Neural progenitor cell (in vitro differentiated cells): ENCODE measurements around the gene CDKL5. TPM values are rescaled to one million over a fixed set of nuclear protein-coding genes. Genes with fewer than 3 reads are reported as not detected.

Experiments used
- DNase-seq: peaks from one replicate; pipeline ENCODE4 v3.0.0-alpha.2; 2016; ENCODE audit warnings: low spot score
- H2AFZ ChIP-seq: fragments of 200-600 bp; sonication (generic); replicated peaks from 2 replicates; pipeline ENCODE4 v1.6.1; 2016; ENCODE audit warnings: antibody characterized with exemption
- H3F3A ChIP-seq: fragments of 200-600 bp; sonication (generic); 2 replicates; pipeline ENCODE4 v1.6.1; 2016; ENCODE audit warnings: antibody characterized with exemption, low read depth
- H3K27ac ChIP-seq: fragments of 200-600 bp; sonication (generic); 2 replicates; pipeline ENCODE4 v1.5.1; 2016; ENCODE audit warnings: mild to moderate bottlenecking
- H3K27me3 ChIP-seq: fragments of 200-600 bp; sonication (generic); 2 replicates; pipeline ENCODE4 v1.6.1; 2016; ENCODE audit warnings: mild to moderate bottlenecking, moderate library complexity
- H3K36me3 ChIP-seq: fragments of 200-600 bp; sonication (generic); 2 replicates; pipeline ENCODE4 v1.5.1; 2016
- H3K4me1 ChIP-seq: fragments of 200-600 bp; sonication (generic); 2 replicates; pipeline ENCODE4 v1.6.1; 2016; ENCODE audit warnings: mixed run types
- H3K4me2 ChIP-seq: fragments of 200-600 bp; sonication (generic); 2 replicates; pipeline ENCODE4 v1.6.1; 2016
- H3K4me3 ChIP-seq: fragments of 200-600 bp; sonication (generic); 2 replicates; pipeline ENCODE4 v1.5.1; 2016
- H3K79me2 ChIP-seq: fragments of 200-600 bp; sonication (generic); 2 replicates; pipeline ENCODE4 v1.6.1; 2016; ENCODE audit warnings: low read depth
- H3K9ac ChIP-seq: fragments of 200-600 bp; sonication (generic); 2 replicates; pipeline ENCODE4 v1.6.1; 2016
- H3K9me3 ChIP-seq: fragments of 200-600 bp; sonication (generic); 2 replicates; pipeline ENCODE4 v1.5.1; 2016; ENCODE audit warnings: low read depth
- H4K20me1 ChIP-seq: fragments of 200-600 bp; sonication (generic); 2 replicates; pipeline ENCODE4 v1.6.1; 2016; ENCODE audit warnings: low read depth
- H3K27ac Mint-ChIP-seq: 3 replicates; pipeline ENCODE4 v1.8.0; 2021; ENCODE audit warnings: mixed read lengths
- H3K27me3 Mint-ChIP-seq: 2 replicates; pipeline ENCODE4 v1.8.0; 2022; ENCODE audit warnings: low read depth, mild to moderate bottlenecking, inconsistent platforms, moderate library complexity, mixed read lengths; ENCODE audit not compliant: insufficient read depth
- H3K36me3 Mint-ChIP-seq: 3 replicates; pipeline ENCODE4 v1.8.0; 2021; ENCODE audit warnings: mixed read lengths
- H3K4me1 Mint-ChIP-seq: 3 replicates; pipeline ENCODE4 v1.8.0; 2021; ENCODE audit warnings: mixed read lengths
- H3K4me3 Mint-ChIP-seq: 3 replicates; pipeline ENCODE4 v1.8.0; 2021; ENCODE audit warnings: mild to moderate bottlenecking, moderate library complexity, mixed read lengths
- H3K9me3 Mint-ChIP-seq: 3 replicates; pipeline ENCODE4 v1.8.0; 2020; ENCODE audit warnings: mixed read lengths
- EZH2 ChIP-seq: fragments of 200-600 bp; sonication (generic); IDR thresholded peaks from 2 replicates; pipeline ENCODE4 v1.6.1; 2017; ENCODE audit warnings: antibody characterized with exemption, mild to moderate bottlenecking, moderate library complexity
- EZH2phosphoT487 ChIP-seq: fragments of 200-600 bp; sonication (generic); IDR thresholded peaks from 2 replicates; pipeline ENCODE4 v1.6.1; 2017; ENCODE audit warnings: antibody characterized with exemption
- total RNA-seq: library from RNA; depleted of rRNA; stranded (reverse); fragments of >200 nt; gene quantifications from 2 replicates; pipeline ENCODE4 v1.2.3, GENCODE V29; 2015; ENCODE audit warnings: low replicate concordance
- TF ChIP-seq, protein P1 (sequence below): fragments of 200-600 bp; sonication (generic); IDR thresholded peaks from 2 replicates; pipeline ENCODE4 v1.5.1; 2017; ENCODE audit warnings: antibody characterized with exemption, mild to moderate bottlenecking

Gene CDKL5
- total RNA-seq, 1 donor from 2014 or later: 8.6 TPM

DNA sequence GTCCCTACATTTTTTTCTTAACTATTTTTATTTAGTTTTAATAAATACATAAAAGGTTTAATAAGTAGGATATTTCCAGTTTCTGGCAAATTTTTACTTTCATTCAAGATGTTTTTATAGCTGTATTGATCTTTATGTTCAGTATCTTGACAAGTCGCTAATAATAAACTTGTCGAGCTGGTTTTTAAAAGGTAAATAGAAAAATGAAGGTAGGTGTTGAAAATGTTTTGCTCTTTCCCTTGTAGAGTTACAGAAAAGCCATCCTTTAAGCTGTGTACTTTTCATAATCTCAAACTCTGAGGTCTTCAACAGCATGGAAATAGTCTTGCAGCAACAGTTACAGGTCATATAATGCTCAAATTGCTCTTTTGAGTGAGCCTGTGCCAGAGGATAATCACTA lies 193.9 kb downstream of the CDKL5 start:
- Histone ChIP-seq H3F3A (no peaks in the 10 kb centered on the region), H3K4me1 (no peaks in the 10 kb centered on the region), H3K36me3 (no peaks in the 10 kb centered on the region), H3K27me3 (no peaks in the 10 kb centered on the region), H3K4me3 (no peak overlapping the region), H3K9ac (no peak overlapping the region), H3K4me2 (no peak overlapping the region), H2AFZ (no peak overlapping the region), H3K79me2 (no peaks in the 10 kb centered on the region), H4K20me1 (no peaks in the 10 kb centered on the region), H3K9me3 (no peaks in the 10 kb centered on the region), H3K27ac (no peak overlapping the region)
- no peak for DNase-seq
- H3K27ac Mint-ChIP-seq: no peak overlapping the region
- H3K4me1 Mint-ChIP-seq: peaks cover 16% of the 10 kb centered on the region
- H3K4me3 Mint-ChIP-seq: no peak overlapping the region
- peaks cover 2% of the 10 kb centered on the region for H3K9me3 Mint-ChIP-seq
- TF ChIP-seq EZH2: no peak
- TF ChIP-seq EZH2phosphoT487: no peak
- TF ChIP-seq, protein P1, sequence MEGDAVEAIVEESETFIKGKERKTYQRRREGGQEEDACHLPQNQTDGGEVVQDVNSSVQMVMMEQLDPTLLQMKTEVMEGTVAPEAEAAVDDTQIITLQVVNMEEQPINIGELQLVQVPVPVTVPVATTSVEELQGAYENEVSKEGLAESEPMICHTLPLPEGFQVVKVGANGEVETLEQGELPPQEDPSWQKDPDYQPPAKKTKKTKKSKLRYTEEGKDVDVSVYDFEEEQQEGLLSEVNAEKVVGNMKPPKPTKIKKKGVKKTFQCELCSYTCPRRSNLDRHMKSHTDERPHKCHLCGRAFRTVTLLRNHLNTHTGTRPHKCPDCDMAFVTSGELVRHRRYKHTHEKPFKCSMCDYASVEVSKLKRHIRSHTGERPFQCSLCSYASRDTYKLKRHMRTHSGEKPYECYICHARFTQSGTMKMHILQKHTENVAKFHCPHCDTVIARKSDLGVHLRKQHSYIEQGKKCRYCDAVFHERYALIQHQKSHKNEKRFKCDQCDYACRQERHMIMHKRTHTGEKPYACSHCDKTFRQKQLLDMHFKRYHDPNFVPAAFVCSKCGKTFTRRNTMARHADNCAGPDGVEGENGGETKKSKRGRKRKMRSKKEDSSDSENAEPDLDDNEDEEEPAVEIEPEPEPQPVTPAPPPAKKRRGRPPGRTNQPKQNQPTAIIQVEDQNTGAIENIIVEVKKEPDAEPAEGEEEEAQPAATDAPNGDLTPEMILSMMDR: no peak
- no peaks in the 10 kb centered on the region for H3K36me3 Mint-ChIP-seq
- H3K27me3 Mint-ChIP-seq: no peaks in the 10 kb centered on the region

DNA sequence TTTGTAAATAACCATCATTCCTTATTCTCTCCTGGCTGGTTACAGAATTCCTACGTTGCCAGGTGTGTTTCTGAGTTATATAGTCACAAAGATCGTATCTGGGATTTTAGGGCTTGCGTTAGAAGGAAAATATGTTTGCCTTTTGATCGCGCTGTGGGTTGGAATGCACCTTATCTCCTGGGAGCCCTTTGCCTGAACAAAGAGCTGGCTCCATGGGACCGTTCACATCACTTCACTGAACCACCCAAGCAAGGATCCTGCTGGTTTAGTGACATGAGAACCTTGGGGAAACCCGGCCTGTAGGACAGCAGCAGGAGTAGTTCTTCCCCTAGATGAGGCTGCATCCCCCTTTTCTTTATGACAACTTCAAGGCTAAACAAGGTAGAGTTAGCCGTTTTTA lies 194.9 kb downstream of the CDKL5 start:
- Mint-ChIP-seq H3K27ac (no peak overlapping the region), H3K9me3 (peaks cover 2% of the 10 kb centered on the region), H3K4me1 (peaks cover 16% of the 10 kb centered on the region), H3K36me3 (no peaks in the 10 kb centered on the region), H3K27me3 (no peaks in the 10 kb centered on the region), H3K4me3 (no peak overlapping the region)
- Histone ChIP-seq H2AFZ (no peak overlapping the region), H3K27me3 (no peaks in the 10 kb centered on the region), H3K9me3 (no peaks in the 10 kb centered on the region), H3F3A (no peaks in the 10 kb centered on the region), H3K4me1 (no peaks in the 10 kb centered on the region), H4K20me1 (no peaks in the 10 kb centered on the region), H3K4me2 (no peak overlapping the region), H3K27ac (no peak overlapping the region), H3K4me3 (no peak overlapping the region), H3K36me3 (no peaks in the 10 kb centered on the region), H3K9ac (no peak overlapping the region), H3K79me2 (no peaks in the 10 kb centered on the region)
- TF ChIP-seq EZH2 (no peak), EZH2phosphoT487 (no peak)
- TF ChIP-seq, protein P1: no peak
- peak; percentile 33 for DNase-seq

DNA sequence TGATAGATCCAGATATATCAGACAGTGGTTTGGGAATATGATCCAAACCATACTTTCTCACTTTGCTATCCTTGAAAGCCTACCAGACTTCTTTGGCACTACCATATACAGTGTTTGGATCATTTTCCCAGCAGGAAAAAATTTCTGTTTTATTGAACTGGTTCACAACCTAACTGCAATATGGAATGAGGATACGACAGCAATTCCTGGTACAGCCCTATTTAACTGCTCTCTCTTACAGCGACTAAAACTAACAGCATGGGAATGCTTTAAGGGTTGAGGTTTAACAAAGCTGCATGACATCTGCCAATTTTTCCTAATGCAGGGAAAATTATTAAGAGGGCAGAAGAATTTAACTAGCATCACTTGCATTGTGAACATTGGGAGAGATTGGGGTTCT lies 199.2 kb downstream of the CDKL5 start:
- Histone ChIP-seq H3K4me3 (no peak overlapping the region), H4K20me1 (no peaks in the 10 kb centered on the region), H3K27ac (no peak overlapping the region), H3K36me3 (no peaks in the 10 kb centered on the region), H3K9me3 (no peaks in the 10 kb centered on the region), H3K4me2 (no peak overlapping the region), H3K9ac (no peak overlapping the region), H3K27me3 (no peaks in the 10 kb centered on the region), H3F3A (no peaks in the 10 kb centered on the region), H3K4me1 (no peaks in the 10 kb centered on the region), H3K79me2 (no peaks in the 10 kb centered on the region), H2AFZ (no peak overlapping the region)
- TF ChIP-seq, protein P1: no peak
- TF ChIP-seq EZH2 (no peak), EZH2phosphoT487 (no peak)
- peaks cover 4% of the 10 kb centered on the region for H3K4me1 Mint-ChIP-seq
- H3K9me3 Mint-ChIP-seq: peaks cover 2% of the 10 kb centered on the region
- H3K36me3 Mint-ChIP-seq: peaks cover 3% of the 10 kb centered on the region
- H3K27me3 Mint-ChIP-seq: no peaks in the 10 kb centered on the region
- no peak overlapping the region for H3K27ac Mint-ChIP-seq
- DNase-seq: no peak
- no peak overlapping the region for H3K4me3 Mint-ChIP-seq

DNA sequence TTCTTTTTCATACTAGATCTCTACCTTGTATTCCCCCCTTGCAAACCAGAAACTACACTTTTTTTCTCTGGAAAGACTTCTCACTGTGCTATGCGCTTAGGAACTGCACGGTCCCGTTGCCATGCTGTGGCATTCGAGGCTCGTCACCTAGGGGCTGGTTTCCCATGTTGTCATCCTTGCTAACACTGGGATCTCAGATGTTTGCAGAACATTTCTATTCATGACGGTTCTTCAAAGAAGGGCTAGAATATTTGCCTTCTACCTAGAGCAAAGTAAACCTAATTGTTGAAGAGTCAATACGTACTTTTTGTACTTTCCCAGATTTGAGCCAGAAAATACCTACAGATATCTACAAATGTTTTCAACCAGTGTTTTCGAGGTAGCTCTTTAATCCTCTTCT lies 205.5 kb downstream of the CDKL5 start:
- peaks cover 5% of the 10 kb centered on the region for H3K4me1 Mint-ChIP-seq
- H3K4me3 Mint-ChIP-seq: no peak overlapping the region
- Histone ChIP-seq H4K20me1 (no peaks in the 10 kb centered on the region), H3K4me2 (no peak overlapping the region), H3K9me3 (no peaks in the 10 kb centered on the region), H2AFZ (no peak overlapping the region), H3K36me3 (no peaks in the 10 kb centered on the region), H3F3A (no peaks in the 10 kb centered on the region), H3K79me2 (no peaks in the 10 kb centered on the region), H3K4me3 (no peak overlapping the region), H3K4me1 (no peaks in the 10 kb centered on the region), H3K27me3 (no peaks in the 10 kb centered on the region), H3K27ac (no peak overlapping the region), H3K9ac (no peak overlapping the region)
- H3K27ac Mint-ChIP-seq: no peak overlapping the region
- no peaks in the 10 kb centered on the region for H3K27me3 Mint-ChIP-seq
- H3K36me3 Mint-ChIP-seq: peaks cover 3% of the 10 kb centered on the region
- DNase-seq: no peak
- peaks cover 5% of the 10 kb centered on the region for H3K9me3 Mint-ChIP-seq
- no peak for TF ChIP-seq EZH2phosphoT487
- TF ChIP-seq, protein P1: no peak
- no peak for TF ChIP-seq EZH2
